Stimulated activated naive CD8-positive, alpha-beta T cell treated with anti-CD3 and anti-CD28 coated beads, Interleukin-15, amount 100 ng/mL, for 72 hours (primary cell): ENCODE results near the gene TTC28.

Source experiments
- ATAC-seq: fragments of 150-1000 bp; cut with Tn5 transposase; 2 replicates; pipeline ENCODE4 v1.10.0; 2021; ENCODE audit warnings: mild to moderate bottlenecking, moderate library complexity
- DNase-seq, 2 donors: peaks; one replicate each; pipeline ENCODE4 v3.0.0; 2021 to 2022
- H3K27ac Mint-ChIP-seq, 2 donors: one replicate each; pipeline ENCODE4 v1.8.0; 2022; ENCODE audit warnings: mild to moderate bottlenecking in 2 of 2, mixed read lengths in 2 of 2, moderate library complexity in 2 of 2
- H3K27me3 Mint-ChIP-seq: one replicate; pipeline ENCODE4 v1.8.0; 2022; ENCODE audit warnings: mixed read lengths
- H3K4me1 Mint-ChIP-seq: one replicate; pipeline ENCODE4 v1.8.0; 2022; ENCODE audit warnings: mild to moderate bottlenecking, mixed read lengths
- H3K4me3 Mint-ChIP-seq, 2 donors: one replicate each; pipeline ENCODE4 v1.8.0; 2022; ENCODE audit warnings: mild to moderate bottlenecking in 2 of 2, mixed read lengths in 2 of 2, moderate library complexity in 1 of 2
- H3K9me3 Mint-ChIP-seq, 2 donors: one replicate each; pipeline ENCODE4 v1.8.0; 2022; ENCODE audit warnings: mixed read lengths in 2 of 2

The TTC28 gene

DNA sequence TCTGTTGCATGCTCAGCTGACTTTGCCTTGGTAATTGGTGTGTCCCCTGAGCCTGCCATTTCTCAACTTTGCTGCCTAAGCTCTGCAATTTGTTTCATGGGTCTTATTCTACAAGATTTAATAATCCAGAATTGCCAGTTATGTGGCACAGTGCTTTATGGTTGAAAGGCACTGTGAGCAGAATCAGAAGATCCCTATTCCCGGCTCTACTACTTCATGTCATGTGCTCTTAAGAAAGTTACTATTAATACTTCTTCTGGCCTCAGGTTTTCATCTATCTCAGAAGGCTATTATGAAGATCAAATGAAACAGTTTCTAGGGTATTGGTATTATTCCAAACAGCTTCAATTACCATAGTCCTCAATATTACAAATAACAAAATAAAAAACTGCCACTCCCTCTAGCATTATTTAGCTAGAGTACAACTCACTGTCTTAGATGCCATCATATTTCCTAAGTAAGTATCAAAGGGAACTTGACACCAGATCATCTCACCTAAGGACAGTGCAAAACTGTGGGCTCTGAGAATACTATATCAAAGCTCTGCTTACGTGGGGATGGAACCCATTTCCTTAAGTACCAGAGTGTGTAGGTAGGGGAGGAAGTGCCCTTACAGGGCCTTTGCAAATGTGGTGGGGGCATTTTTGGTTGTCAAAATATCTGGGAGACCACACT lies 560.5 kb downstream of the TTC28 start:
- ATAC-seq (no peak), DNase-seq (no peak)
- no peak overlapping the region for H3K27ac Mint-ChIP-seq
- H3K4me3 Mint-ChIP-seq, result no peak overlapping the region
- no peaks in the 10 kb centered on the region for H3K9me3 Mint-ChIP-seq
- no peaks in the 10 kb centered on the region for H3K4me1 Mint-ChIP-seq
- H3K27me3 Mint-ChIP-seq, result no peaks in the 10 kb centered on the region

DNA sequence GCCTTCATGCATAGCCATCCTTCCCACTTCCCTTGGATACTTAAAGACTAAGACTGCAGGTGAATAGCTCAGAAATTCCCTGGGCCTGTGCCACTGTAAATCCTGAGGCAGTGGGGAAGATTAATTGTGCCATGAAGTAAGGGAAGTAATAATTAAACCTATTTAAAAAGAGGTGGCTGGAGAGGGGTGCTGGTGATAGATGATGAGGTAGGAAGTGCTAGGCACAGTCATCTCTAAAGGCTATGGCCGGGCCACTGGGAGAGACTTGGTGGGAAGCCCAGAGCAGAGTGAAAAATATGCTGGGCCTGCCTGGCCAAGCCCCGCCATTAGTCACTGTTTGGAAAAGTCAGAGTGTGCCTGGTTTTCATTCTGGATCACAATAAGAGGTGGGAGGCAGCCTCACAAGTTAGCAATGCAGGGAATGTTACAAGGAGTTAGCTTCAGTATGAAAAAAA lies 563.4 kb downstream of the TTC28 start:
- Mint-ChIP-seq H3K27me3 (no peaks in the 10 kb centered on the region), H3K4me1 (no peaks in the 10 kb centered on the region), H3K27ac (peak overlapping the region in 1 of 2 donors; percentile 61), H3K9me3 (no peaks in the 10 kb centered on the region), H3K4me3 (no peak overlapping the region)
- ATAC-seq (no peak), DNase-seq (no peak)

DNA sequence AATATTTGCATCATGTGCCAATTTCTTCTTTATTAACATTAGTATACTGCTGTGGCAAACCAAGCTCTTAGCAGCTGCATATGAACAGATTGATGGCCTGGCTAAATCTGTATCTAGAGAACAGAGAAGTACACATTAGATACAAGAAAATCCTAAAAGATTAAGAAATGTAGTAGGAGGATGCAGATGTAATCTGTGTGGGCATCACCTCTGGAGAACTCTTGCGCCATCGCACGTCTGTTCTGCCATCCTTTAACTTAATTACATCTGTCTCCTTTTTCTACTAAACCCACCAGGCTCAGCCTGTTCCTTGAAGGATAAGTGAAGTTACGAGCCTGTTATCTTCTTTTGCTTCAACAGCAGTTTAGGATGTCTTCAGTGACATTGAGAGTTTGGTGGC lies 564.2 kb downstream of the TTC28 start:
- Mint-ChIP-seq H3K4me3 (no peak overlapping the region), H3K9me3 (no peaks in the 10 kb centered on the region), H3K27ac (no peak overlapping the region), H3K4me1 (no peaks in the 10 kb centered on the region), H3K27me3 (no peaks in the 10 kb centered on the region)
- DNase-seq (no peak), ATAC-seq (no peak)

DNA sequence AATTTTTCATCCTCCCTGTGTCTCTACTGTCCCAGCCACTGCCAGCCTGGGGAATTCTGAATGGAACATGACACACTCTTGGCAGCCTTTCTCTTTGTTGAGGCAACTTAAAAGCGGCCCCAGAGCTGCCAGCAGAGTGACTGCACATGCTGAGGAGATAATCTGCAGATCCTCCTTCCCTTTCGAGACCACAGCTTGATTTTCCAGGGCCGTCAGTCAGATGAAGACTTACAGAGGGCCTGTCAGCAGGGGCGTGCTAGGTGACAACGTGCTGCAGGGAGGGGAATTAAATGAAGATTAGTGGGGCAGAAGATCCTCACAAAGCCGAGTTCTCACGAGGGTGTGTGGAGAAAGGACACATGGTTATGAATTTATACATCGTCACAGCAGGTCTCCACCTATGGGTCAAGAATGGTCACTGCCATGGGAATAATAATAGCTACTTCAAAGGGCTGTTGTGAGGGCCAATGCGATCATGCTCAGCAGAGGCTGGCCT lies 567.0 kb downstream of the TTC28 start:
- Mint-ChIP-seq H3K4me3 (no peak overlapping the region), H3K27ac (no peak overlapping the region), H3K27me3 (no peaks in the 10 kb centered on the region), H3K9me3 (no peaks in the 10 kb centered on the region), H3K4me1 (no peaks in the 10 kb centered on the region)
- no peak for DNase-seq
- ATAC-seq, result no peak

DNA sequence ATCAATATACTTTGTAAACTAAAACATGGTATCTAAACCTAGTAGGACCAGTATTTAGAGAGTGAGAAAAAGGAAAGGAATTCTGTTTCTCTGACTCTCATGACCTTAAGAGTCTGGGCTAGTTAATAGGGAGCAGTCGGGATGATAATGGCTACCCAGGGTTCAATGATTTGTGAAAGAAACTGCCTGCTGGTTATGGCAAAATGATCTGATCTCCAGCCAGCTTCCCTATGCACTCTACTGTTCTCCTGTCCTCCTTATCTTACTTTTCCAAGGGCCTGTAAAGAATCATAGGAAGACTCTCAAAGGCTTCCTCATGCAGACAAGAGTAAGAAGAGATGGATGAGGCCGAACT lies 567.5 kb downstream of the TTC28 start:
- Mint-ChIP-seq H3K27me3 (no peaks in the 10 kb centered on the region), H3K4me3 (no peak overlapping the region), H3K27ac (no peak overlapping the region), H3K9me3 (no peaks in the 10 kb centered on the region), H3K4me1 (no peaks in the 10 kb centered on the region)
- DNase-seq (no peak), ATAC-seq (no peak)

DNA sequence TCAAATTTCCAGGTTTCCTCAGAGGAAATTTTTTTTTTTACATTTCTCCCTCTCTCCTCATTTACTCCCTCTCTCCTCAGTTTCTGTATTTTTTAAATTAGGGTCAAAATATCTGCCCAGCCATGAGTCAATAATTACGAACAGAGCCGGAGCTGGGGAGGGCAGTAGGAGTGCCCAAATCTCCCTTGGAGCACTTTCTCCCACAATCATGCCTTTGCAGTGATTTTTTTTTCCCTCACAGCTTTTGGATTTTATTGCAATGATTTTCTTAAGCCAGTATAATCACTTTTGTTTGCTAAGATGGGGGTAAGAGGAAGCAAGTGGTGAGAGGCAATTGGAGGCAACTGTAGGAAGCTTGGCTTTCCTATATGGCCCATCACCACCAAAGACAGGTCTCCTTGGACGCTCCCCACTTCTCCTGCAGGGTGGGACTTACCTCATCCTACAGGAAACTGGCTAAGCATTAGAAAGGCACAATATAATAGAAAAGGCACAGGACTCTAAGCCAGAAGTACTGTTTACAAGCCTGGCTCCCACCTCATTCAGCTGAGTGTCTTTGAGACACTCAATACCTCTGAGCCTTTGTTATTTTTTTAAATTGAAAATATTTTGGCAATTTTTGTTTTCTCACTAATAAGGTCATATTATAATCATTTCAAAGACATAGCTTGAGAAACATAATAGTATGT lies 568.0 kb downstream of the TTC28 start:
- Mint-ChIP-seq H3K27me3 (no peaks in the 10 kb centered on the region), H3K4me1 (no peaks in the 10 kb centered on the region), H3K27ac (no peak overlapping the region), H3K4me3 (no peak overlapping the region), H3K9me3 (no peaks in the 10 kb centered on the region)
- no peak for ATAC-seq
- no peak for DNase-seq

DNA sequence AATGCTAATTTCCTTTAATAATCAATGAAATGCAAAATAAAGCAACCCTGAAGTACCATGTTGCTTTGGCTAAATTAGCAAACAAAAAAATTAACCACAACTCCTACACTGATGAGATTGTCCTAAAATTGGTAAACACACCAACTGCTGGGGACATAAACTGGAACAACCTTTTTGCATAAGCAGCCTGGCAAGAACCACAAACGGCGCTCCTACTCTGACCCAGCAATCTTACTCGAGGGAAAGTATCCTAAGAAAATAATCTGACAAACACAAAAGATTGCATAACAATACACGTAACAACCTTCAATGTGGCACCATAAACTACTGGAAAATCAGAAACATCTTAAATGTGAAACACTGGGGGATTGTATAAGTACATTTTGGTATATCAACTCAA lies 570.8 kb downstream of the TTC28 start:
- no peaks in the 10 kb centered on the region for H3K9me3 Mint-ChIP-seq
- H3K27ac Mint-ChIP-seq, result no peak overlapping the region
- ATAC-seq (no peak), DNase-seq (no peak)
- no peaks in the 10 kb centered on the region for H3K4me1 Mint-ChIP-seq
- no peak overlapping the region for H3K4me3 Mint-ChIP-seq
- no peaks in the 10 kb centered on the region for H3K27me3 Mint-ChIP-seq

DNA sequence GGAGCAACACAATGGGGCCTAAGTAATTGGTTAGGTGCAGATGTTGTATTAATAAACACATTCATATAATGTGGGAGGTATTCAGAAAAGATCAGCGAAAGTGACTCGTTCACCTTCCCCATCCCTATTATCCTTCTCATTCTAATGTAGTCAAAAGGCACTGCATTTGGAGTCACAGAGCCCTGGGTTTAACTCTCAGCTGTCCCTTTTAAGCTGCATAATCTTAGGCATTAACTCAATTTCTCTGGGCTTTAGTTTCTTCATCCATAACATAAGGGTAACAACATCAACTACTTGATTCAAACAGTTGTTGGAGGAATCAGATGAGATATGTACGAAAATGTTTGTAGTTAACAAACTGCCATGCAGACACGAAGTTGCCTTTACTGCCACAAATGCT lies 573.0 kb downstream of the TTC28 start:
- no peak overlapping the region for H3K27ac Mint-ChIP-seq
- no peak overlapping the region for H3K4me3 Mint-ChIP-seq
- no peaks in the 10 kb centered on the region for H3K27me3 Mint-ChIP-seq
- H3K4me1 Mint-ChIP-seq, result no peaks in the 10 kb centered on the region
- DNase-seq (no peak), ATAC-seq (no peak)
- H3K9me3 Mint-ChIP-seq, result no peaks in the 10 kb centered on the region

DNA sequence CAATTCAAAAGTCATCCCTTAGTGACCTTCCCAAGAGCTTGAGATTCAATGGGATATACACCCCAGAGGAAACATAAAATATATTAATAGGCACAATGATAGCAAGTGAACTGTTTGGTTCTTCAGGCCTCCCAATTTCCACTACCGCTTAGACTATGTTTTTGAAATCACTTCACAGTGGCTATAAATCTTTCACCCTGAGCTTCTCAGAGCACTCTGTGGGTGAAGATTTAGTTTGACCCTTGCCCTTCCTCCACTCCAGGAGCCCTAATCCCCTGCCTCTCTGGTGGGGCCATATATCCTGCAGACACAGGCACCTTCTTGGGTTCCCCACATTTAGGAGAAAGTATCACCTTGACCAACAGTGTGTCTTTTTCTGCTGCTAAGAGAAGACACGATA lies 573.7 kb downstream of the TTC28 start:
- Mint-ChIP-seq H3K27ac (no peak overlapping the region), H3K4me3 (no peak overlapping the region), H3K27me3 (no peaks in the 10 kb centered on the region), H3K4me1 (no peaks in the 10 kb centered on the region), H3K9me3 (no peaks in the 10 kb centered on the region)
- no peak for ATAC-seq
- no peak for DNase-seq

DNA sequence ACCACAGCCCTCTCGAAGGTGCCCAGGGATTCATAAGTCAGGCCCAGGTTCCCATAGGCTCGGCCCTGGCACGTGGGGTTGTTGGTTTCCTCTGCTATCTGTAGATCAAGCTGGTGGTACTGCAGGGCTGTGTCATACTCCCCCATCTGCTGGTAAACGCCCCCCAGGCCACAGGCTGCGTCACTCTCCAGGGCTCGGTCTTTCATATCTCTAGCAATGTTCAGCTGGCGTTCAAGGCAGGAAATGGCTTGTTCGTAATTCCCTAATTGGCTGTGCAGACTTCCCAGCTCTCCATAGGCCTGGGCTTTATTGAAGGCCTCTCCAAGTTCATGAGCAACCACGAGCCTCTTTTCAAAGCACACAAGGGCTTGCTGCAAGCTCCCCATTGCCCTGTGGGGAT lies 574.2 kb downstream of the TTC28 start:
- H3K27ac Mint-ChIP-seq, result no peak overlapping the region
- H3K27me3 Mint-ChIP-seq, result no peaks in the 10 kb centered on the region
- H3K9me3 Mint-ChIP-seq, result no peaks in the 10 kb centered on the region
- DNase-seq, result no peak
- no peak overlapping the region for H3K4me3 Mint-ChIP-seq
- no peaks in the 10 kb centered on the region for H3K4me1 Mint-ChIP-seq
- ATAC-seq, result no peak

DNA sequence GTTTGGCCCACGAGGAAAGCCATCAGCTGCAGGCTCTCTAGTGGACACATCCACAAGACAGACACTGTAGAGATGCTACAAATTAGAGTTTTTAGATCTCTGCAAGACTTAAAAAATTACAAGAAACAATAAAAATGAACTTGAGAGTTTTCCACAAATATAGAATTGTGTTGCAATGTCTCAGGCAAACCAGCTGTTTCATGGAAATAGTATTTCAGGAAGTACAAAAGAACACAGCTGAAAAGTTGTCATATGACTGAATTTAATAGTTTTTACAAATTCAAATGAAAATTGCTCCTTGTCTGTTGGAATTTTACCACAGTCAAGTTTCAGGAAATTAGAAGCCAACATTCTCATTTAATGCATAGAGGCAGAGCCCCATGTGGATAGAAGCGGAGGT lies 576.0 kb downstream of the TTC28 start:
- Mint-ChIP-seq H3K27ac (no peak overlapping the region), H3K27me3 (no peaks in the 10 kb centered on the region), H3K4me3 (no peak overlapping the region), H3K9me3 (no peaks in the 10 kb centered on the region), H3K4me1 (no peaks in the 10 kb centered on the region)
- DNase-seq (no peak), ATAC-seq (no peak)

DNA sequence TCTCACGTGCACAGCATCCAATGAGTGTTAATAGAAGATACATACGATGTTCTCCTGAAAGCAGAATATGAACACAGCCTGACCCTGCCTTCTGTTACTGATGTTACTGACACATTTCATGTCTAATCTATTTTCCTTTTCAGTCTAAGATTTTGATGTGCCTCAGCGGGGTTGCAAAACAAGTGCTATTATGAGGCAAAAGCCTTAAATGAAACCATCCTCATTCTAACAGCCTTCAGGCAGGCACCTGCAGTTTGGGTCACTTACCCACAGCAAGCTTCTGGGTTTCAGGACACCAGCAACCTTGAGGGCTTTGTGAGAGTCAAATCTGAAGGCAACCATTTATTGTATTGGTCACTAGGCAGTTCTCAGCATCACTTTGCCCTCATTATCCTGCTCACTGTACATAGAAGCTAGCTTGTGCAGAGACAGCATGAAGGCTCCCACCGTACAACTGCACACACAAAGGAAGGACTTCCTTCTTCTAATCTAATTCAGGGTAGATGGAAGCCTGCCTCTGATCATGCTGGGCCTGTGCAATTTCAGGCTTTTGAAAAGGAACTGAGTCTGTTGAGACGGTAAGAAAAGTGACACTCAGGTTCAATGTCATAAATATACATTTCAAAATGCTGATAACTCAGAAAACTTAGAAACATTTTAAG lies 577.4 kb downstream of the TTC28 start:
- H3K9me3 Mint-ChIP-seq, result no peaks in the 10 kb centered on the region
- H3K4me3 Mint-ChIP-seq, result no peak overlapping the region
- no peak for ATAC-seq
- H3K27ac Mint-ChIP-seq, result no peak overlapping the region
- no peak for DNase-seq
- H3K27me3 Mint-ChIP-seq, result no peaks in the 10 kb centered on the region
- no peaks in the 10 kb centered on the region for H3K4me1 Mint-ChIP-seq

DNA sequence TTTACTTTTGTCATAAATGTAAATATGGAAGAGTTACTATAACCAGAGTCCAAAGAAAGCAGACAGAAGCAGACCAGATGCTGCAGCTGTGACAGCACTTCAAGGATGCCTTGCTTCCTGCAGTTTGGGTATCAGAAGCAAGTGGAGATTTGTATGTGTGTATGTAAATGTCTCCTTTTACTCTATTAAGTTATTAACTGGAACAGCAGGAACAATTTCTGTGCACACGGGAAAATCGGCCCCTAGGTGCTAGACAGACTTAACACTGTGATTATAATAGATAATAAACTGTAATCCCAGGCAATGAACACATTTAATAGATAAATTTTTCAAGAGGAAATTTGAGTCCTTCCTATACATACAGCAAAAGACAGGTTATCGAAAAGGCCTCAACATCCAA lies 582.0 kb downstream of the TTC28 start:
- H3K27me3 Mint-ChIP-seq, result no peaks in the 10 kb centered on the region
- no peak for ATAC-seq
- DNase-seq, result no peak
- H3K9me3 Mint-ChIP-seq, result no peaks in the 10 kb centered on the region
- H3K27ac Mint-ChIP-seq, result peak overlapping the region in 1 of 2 donors; percentile 58
- no peak overlapping the region for H3K4me3 Mint-ChIP-seq
- no peaks in the 10 kb centered on the region for H3K4me1 Mint-ChIP-seq

DNA sequence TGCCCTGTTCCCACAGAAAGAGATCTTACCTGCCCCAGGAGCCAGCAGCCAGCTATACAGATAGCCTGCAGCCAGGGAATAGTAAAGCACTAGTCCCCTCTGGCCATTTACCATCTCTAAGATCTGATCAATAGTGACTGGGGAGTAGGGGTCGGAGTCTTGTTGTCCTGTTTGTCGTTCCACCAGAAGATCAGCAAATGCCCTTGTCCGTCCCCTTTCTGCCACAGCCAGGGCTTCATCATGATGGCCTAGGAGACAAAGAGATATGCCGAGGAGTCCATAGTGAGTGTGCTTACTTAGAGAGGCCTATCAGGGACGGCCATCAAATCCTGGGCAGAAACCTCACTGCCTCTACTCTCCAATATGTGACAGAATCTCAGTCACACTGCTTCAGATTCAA lies 583.5 kb downstream of the TTC28 start:
- Mint-ChIP-seq H3K4me3 (no peak overlapping the region), H3K27ac (peak overlapping the region in 1 of 2 donors; percentile 37), H3K27me3 (no peaks in the 10 kb centered on the region), H3K9me3 (no peaks in the 10 kb centered on the region), H3K4me1 (no peaks in the 10 kb centered on the region)
- ATAC-seq (no peak), DNase-seq (no peak)

DNA sequence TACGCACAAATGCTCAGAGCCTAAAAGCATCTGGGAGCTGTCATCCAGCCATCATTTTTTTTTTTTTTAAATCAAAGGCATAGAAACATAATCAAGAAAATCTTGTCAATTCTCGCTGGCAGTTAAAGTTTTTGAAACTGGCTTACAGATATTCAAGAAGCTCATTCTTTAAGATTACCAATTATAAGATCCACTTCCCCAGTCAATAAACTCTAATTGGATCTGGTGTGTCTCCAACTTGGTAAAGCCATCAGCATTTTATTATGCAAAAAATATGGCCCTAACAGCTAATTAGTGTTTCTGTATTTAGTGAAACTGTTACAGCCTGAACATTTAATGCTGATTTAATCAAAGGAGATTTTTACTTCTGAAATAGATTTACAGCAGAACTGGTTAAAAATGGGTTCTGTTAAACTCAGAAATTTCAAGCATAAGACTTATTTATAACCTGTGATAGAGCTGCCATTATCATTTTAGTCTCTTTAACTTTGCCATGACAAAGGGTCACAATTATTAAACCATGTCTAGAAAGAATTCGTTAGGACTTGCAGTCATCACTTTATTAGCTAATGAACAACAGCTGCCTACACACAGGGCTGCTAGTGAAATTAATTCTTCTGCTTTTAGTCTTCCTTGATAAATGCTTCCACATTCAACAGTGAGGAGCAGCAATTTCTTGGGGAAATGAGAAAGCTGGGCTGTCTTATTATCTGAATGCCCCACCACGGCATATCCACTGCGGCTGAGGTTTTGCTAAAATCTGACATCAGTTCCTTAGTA lies 584.1 kb downstream of the TTC28 start:
- Mint-ChIP-seq H3K4me1 (no peaks in the 10 kb centered on the region), H3K27ac (peak overlapping the region in 1 of 2 donors; percentile 37), H3K27me3 (no peaks in the 10 kb centered on the region), H3K9me3 (no peaks in the 10 kb centered on the region), H3K4me3 (no peak overlapping the region)
- ATAC-seq (no peak), DNase-seq (no peak)

DNA sequence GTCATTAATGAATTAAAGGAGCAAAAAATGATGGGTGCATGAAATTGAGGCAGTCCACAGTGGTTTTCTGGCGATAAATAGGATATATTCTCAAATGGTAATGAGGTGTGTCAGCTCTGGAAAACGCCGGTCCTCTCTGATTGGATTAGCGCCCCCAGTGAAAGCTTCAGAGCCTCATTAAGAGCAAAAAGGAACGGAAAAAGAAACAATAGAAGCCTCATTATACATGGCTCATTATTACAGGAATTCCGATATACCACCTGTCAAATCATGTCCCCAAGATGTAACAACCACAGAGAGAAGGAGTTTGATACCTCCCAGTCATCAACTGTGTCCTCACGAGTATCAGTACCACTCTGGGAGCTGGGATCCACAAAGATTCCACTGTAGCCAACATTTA lies 584.9 kb downstream of the TTC28 start:
- DNase-seq (no peak), ATAC-seq (no peak)
- no peaks in the 10 kb centered on the region for H3K9me3 Mint-ChIP-seq
- H3K27me3 Mint-ChIP-seq, result no peaks in the 10 kb centered on the region
- no peak overlapping the region for H3K27ac Mint-ChIP-seq
- no peak overlapping the region for H3K4me3 Mint-ChIP-seq
- no peaks in the 10 kb centered on the region for H3K4me1 Mint-ChIP-seq
